CD4-positive, alpha-beta T cell treated with Interleukin-6 for 4 hours (primary cell): ENCODE data around the gene STAT6.
"Not testable (repeated sequence)": the region's sequence is repeated elsewhere in the genome, so short reads cannot be mapped to it uniquely, and the experiment has no call there.

Experiments used
- DNase-seq: peaks from one replicate; pipeline ENCODE4 v3.0.0-alpha.2; 2020; ENCODE audit warnings: mixed read lengths

The STAT6 gene

DNA sequence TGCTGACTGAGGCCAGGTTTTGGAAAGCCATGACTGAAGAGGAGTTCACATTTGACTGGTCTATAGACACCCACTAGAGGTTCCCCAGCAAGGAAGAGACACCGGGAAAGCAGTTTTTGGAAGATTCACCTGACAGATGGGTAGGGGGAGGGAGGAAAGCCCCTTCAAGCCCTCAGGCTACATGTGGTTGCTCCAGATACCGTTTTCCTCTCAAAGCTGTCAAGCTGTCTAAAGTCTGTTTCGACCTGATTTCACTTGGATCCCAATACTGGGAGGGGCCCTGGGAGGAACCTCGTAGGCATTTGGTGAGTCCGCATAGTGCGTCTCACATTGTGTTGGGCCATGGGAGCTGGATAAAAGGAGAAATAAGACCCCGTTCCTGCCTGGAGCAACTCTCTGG is 15.4 kb upstream of the STAT6 start:
- no peak for DNase-seq

DNA sequence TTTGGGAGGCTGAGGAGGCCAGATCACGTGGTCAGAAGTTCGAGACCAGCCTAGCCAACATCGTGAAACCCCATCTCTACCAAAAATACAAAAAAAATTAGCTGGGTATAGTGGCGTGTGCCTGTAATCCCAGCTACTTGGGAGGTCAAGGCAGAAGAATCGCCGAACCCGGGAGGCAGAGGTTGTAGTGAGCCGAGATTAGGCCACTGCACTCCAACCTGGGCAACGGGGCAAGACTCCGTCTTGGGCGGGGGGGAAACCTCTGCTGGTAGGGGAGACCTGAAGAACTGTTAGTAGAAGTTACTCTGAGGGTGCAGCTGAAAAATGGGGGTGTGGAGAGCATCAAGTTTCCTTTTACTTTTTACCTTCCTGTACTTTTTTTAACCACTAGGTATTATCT is 14.9 kb upstream of the STAT6 start:
- DNase-seq: no peak

DNA sequence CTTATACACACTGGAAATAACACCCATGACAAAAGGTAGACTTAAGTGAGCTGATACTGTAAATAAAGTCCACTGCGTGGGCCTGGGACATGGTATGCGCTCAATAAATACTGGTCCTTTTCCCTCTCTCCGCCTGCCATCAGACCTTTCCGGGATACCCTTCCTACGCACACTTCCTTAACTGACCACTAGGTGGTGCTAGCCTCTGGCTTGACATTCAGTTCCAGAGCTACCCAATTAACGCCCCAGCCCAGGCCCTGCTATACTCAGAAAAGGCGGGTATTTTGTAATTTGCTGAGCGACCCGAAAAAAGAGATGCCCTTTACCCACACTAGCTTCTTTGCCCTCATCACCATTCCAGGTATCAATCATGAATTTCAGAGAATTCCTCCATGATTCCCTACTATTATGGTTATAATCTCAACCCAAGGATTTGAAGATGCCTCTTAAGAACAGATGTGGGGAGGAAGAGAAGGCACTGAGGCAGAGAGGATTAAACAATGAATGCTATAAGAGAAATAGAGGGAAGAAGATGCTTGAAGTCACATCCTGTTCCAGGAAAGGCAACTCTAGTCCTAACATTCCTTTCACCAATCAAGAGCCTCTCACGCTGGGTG is 13.2 kb upstream of the STAT6 start:
- peak; percentile 81 for DNase-seq

DNA sequence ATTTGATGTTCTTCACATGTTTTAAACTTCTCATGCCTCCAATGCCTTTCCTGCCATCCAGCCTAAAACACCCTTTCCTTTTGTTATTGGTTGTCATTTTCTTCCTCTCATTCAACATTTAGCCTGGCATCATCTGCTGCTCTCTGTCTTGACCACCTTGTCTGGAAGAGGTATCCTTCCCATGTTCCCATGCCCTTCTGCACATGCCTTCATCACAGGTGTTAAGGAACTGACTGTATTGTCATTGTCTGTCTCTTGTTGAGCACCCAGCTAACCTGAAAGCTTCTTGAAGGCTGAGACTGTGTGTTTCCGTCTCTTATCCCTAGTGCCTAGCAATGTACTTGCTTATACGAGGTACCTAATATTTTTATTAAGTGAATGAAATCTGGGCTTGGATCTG is 12.7 kb upstream of the STAT6 start:
- DNase-seq: no peak

DNA sequence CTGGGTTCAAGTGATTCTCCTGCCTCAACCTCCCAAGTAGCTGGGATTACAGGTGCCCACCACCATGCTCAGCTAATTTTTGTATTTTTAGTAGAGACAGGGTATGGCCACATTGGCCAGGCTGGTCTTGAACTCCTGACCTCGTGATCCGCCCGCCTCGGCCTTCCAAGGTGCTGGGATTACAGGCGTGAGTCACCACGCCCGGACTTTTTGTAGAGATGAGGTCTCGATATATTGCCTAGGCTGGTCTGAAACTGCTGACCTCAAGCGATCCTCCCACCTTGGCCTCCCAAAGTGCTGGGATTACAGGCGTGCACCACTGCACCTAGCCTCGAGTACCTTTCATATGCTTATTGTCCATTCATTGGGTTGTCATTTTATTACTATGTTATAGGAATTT is 9.6 kb upstream of the STAT6 start:
- not testable (repeated sequence) for DNase-seq

DNA sequence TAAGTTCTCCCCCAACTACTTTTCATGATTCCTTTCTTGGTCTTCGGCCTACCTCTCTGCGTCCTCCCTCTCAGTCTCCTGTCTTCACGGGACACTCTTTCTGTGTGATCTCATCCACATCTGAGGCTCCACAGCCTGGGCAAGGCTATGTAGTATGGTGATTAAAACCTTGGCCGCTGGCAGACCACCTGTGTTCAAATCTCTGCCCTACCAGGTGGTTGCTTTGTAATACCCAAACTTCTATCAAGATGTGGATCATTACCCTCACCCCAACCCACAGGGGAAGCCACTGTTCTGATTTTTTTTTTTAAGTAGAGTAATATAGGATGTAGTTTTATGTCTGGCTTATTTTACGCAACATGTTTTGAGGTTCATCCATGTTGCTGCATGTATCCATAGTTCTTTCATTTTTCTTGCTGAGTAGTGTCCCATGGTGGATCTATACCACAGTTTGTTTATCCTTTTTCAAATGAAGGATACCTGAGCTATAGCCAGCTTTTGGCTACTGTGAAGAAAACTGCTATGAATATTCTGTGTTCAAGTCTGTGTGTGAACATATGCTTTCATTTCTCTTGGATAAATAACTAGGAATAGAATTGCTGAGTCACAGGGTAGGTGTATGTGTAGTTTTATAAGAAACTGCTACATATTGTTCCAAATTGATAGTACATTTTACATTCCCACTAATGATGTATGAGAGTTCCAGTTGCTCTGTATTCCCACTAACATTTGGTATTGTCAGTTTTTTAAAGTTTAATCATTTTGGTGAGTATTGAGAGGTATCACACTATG is 8.3 kb upstream of the STAT6 start:
- no peak for DNase-seq

DNA sequence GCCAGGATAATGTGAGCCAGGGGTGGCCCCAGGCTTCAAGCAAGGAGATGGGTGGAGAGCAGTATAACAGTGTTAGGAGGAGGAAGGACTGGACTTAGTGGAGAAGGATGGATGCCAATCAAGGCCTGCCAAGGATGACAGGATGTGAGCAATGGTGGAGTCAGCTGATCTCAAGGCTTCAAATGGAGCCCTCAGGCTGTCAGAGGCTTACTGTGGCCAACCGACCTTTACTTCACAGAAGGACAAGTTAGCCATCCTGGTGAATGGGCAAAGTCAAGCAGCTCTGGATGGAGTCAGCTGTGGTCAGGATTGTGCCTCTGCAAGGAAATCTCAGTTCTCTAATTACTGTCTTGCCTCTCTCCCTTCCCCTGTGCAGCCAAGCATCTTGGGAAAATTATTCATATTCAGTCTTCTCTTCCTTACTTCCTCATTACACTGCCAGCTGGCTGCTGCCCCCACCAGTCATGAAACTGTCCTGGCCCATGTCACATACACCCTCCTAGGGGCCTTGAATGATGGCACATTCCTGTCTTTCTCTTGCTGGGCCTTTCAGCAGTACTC is 7.6 kb upstream of the STAT6 start:
- no peak for DNase-seq

DNA sequence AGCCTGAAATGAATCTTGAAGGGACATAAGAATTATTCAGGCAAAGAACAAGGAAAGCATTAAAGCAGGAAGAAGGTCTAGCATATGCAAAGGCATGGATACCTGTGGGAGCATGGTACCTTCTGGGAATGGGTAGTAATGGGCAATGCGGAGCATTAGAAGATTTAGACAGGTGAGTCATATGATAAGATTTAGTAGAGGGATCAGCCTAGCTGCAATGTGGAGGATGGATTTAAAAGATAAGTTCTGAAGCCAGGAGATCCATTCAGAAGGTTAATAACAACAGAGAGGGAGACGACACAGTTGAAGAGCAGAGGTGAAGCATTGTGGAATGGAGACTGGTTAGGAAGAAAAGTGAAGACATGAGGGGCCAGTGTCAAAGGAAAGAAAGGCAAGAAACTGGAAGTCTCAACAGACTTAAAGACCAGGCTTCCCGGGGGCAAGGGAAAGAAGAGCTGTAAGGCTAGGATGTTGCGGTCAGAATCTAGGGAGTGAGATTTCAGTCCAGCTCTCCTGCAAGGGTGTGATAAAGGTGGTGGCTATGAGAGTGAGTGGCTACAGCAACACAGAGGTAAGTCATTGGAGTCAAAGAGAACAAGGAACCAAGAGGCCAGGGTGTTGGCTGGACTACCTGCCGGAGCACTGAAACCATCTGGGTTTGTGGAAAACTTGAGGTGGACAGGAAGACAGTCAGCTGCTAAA is 5.6 kb upstream of the STAT6 start:
- no peak for DNase-seq

DNA sequence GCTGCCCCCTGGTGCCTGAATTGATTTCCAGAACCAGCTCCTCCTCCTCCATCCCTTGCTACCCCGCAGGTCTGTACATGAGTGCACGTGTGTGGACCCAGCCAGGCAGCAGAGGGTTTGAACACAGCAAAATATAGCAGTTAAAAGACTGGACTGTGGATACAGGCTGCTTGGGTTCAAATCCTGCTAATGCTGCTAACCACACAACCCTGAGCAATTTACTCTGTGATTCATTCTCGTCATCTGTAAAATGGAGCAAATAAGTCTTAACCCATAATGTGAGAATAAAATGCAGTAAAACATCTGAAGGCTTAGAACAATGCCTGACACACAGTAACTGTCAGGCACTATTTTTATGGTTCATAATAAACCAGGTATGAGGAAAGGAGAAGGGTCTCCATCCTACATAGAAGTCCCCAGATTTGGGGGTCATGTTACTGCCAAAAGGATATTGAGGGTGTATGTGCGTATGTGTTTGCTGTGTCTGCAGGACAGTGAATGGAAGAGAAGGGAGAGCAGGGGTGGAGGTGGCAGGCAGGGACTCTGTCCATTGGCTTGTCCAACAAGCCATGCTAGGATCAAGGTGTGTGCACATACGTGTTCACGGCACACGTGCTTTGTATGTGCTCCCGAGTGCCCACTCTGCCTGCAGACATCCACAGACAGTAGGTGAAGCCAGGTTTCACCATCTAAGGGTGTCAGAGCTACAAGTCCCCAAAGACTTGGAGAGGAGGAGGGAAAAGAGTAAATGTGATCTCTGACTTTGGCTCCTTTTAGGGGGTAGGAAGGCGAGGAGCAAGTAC is 1.5 kb upstream of the STAT6 start:
- DNase-seq: no peak

DNA sequence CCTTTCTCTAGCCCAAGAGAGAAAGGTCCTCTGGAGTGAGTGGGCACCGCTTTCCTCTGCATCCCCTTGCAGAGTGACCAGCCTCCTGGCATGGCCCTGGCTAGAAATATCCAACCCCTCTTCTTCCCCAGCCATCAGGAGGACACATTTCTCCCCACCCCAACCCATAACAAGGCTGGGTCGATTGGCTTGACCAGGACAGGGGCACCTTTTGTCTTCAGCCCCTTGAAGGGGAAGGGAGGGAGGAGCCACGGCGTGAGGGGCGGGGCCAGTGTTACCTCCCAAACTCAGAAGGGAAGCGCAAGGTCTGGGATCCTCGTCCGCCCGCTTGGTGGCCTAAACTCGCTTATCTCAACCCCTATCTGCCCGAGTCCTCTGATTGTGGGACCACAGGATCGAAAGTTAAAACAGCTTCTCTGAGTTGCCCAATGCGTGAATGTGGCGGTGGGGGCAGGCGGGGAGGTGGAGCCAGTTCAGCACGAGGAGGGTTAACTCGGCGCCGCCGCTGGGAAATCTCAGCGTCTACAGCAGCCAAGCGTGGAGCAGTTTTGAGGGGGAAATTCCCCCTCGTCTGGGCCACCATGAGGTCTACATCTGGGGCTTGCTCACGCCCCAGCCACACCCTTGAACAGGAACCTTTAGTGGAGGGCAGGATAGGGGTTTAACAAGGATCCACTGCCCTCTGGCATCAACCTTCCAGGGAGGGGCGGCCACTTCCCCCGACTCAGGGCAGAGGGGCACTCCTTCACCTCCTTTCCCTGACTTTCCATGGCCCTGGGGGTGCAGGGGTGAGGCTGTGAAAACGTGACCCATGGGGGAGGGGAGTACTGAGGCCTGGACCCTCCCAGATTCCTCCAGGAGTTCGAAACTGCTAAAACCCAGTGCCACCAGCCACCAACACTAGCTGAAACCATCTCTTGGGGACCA is 795 bp downstream of the STAT6 start:
- DNase-seq: peak; percentile 76

DNA sequence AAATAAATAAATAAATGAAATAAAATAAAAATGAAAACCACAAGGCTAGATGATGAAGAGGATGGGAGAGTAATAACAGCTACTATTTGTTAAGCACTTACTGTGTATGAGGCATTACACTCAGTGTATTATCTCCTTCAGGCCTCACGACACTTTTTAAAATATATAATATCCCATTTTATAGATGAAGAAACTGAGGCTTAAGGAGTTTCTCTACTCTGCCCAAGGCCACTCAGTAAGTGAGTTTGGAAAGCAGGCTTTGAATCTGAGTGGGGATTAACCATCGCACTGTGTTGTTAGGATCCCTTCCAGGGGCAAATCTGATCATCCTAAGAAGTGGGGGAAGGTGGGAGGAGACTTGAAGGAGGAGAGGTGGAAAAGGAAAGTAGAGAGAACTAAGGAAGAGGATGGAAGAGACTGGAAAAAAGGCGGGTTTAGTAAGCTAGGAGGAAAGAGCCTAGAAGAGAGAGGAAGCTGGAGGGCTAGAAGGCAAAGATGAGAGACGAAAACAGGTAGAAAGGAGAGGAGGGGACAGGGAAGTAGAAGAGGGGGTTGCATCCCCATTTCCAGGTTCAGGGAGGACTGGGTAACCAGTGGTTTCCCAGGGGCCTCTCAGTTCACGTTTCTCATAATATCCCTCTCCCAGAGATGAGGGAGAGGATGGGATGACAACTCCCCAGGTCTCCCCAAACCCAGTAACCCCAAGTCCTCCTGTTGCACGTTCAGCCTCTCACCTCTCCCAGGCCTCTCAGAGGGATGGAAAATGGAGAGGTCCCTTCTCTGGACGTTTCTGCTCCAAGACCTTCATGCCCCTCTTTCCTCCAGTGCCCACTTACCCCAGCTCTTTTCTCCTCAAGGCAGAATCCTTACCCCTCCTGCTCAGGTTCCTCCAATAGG is 1.7 kb downstream of the STAT6 start:
- DNase-seq: no peak

DNA sequence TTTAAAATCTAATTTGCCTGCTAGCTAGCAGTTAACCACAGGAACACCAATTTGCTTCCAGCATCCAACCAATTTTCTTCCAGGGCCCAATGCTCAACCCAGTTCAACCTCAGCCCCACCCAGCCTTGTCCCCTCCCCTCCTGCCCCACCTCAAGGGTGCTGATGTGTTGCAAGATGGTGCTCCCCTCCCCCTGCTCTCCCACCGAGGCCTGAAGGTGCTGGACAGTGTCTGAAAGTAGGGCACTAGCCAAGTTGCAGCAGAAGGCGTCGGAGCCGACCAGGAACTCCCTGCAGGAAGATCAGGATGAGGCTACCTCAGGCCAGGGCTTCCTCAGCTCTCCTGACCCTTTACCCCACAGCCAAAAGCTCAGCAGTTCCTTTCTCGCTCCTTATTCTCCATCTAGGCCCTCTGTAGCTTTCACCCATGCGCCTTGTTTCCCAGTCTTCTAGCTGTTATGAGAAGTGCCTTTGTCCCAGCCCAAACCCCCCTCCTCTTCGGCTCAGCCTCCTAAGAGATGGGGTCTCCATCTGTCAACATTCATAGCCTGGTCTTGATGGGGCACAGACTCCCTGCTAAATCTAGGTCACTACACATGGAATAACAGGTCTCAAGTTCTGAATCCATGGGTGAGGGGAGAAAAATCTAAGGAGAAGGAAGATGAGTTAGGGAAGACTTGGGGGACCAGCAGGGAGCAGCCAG is 3.6 kb downstream of the STAT6 start:
- no peak for DNase-seq

DNA sequence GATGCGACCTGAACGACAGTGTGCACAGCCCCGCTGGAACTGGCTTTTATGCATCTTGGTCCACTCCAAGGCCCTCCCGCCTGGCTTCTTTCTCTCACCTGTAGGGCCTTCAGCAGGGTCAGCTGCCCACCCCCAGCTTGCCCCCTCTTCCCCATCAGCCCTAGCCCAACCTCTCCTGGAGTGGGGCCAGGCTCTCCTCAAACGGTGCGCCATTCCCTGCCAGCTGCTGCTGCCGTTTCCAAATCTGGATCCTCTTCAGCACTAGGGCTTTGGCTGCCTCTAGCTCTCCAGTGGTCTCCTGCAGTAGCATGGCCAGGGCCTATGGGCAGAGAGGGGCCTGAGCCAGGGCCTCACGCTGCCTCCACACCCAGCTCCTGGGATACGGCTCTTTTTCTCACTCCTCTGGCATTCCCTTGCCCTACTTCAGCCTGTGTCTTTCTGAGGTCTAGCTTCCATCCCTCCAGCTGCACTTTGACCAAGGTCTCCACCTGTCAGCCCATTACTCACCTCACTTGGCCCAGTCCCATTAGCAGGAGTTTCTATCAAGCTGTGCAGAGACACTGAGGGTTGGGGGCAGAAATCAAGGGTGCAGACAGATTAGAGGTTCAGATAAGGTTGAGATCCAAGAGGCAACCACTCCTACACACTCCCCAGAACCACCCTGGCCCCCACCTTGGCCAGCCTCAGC is 5.0 kb downstream of the STAT6 start:
- no peak for DNase-seq

DNA sequence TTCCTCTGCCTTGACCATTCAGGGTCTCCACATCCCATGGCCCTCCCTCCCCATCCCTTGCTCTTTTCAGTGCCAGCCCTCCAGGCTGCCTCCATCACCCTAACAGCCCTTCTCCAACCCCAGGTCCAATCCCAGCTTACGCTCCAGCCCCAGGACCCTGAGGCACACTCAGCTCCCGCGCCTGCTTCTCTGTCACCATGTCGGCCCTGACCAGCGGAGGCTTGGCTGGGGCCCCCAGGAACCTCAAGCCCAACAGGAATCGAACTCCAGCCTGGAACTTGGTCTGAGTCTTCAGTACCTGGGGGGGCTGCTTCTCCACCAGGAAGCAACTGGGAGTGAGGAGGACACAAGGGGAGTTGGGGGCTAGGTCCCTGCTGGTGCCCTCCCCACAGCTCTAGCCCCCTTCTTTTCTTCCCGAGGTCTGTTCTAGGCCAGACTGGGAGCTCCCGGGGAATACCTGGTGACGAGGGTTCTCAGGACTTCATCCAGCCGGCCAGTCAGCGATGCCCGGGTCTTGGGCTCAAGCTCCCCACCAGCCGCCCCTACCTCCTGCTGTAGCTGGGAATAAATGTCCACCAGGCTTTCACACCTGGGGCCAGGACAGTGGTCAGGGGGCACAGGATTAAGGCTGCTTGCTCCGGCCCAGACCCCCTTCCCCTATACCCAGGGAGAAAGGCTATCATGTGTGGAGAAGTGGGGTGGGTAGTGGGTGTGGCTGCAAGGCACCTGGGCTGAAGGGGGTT is 6.0 kb downstream of the STAT6 start:
- DNase-seq: no peak

DNA sequence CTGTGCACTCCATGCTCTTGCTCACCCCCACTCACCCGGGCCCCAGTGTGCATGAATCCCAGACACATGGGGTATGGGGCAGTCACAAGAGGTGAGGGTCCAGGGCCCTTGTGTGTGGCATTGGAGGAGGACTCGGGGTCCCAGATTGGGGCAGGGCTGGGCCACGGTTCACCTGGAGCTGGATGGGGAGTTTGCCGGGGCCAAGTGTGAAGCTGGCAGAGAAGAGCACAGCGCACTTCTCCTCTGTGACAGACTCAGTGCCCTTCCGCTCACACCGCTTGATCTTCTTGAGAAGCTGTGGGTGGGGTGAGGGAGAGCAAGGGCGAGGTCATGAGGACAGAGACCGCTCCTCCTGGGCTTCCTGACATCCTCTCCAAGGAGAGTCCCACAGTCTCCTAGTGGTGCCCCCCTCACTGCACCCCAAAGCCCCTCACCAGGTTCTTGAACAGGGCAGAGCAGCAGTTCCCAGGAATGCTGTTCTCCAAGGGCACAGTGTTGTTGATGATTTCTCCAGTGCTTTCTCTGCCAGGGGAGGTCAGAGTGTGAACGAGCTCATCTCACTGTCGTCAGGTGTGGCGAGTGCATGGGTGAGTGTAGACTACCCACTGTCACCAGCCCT is 6.8 kb downstream of the STAT6 start:
- no peak for DNase-seq

DNA sequence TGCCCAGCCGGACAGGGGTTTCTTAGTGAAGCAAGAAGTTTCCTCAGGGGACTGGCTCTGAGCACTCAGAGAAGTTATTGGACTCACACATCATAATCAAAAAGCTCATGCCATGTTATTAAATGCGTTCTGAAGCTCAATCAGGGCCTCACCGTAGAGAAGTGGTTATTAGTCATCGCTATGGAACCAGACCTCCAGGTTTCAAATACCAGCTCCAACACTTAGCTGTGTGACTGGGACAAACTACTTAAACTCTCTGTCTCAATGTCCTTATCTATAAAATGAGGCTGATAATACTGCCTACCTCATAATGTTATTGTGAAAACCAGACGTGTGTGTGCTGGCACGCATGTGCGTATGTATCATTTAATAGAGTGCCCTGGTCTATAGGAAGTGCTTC is 7.3 kb downstream of the STAT6 start:
- DNase-seq: no peak

DNA sequence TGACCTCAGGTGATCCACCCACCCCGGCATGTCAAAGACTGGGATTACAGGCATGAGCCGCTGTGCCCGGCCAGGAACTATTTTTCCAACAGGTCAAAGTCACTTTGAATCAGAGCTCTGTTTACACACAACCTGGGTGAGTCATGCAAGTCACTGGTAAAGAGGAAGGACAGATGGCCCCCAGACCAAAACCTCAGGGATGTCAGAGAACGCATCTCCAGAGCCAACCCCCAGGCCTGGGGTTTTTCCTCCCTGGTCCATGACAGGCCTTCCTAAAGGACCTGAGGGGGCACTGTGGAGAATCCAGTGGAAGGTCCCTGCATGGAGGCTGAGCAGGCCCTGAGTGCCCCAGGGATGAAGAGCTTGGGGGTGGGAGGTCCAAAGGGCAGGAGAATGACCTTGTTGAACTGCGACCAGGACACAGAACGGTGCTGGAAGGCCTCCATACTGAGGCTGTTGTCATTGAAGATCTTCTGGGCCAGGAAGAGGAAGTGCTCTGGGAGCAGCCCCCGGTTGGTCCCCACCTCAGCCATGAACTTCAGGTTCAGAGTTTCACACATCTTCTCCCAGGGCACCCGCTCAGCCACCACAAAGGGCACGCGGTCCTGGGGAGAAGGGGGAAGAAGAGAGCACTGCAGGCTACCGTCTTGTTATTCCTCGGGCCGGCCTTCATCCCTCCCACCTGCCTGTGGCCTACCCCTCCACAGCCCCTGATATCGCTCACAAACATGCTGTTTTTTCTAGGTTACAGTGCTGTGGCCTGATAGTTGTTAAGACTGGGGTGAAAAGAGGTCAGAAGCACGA is 9.1 kb downstream of the STAT6 start:
- DNase-seq: no peak
